HG02759 (cell line): ENCODE results near the gene MEGF11.

Source experiments
- ATAC-seq: cut with Tn5 transposase; IDR thresholded peaks from one replicate; pipeline ENCODE4 v1.9.1; 2021; ENCODE audit warnings: mild to moderate bottlenecking, moderate library complexity; ENCODE audit not compliant: unreplicated experiment

Gene MEGF11

DNA sequence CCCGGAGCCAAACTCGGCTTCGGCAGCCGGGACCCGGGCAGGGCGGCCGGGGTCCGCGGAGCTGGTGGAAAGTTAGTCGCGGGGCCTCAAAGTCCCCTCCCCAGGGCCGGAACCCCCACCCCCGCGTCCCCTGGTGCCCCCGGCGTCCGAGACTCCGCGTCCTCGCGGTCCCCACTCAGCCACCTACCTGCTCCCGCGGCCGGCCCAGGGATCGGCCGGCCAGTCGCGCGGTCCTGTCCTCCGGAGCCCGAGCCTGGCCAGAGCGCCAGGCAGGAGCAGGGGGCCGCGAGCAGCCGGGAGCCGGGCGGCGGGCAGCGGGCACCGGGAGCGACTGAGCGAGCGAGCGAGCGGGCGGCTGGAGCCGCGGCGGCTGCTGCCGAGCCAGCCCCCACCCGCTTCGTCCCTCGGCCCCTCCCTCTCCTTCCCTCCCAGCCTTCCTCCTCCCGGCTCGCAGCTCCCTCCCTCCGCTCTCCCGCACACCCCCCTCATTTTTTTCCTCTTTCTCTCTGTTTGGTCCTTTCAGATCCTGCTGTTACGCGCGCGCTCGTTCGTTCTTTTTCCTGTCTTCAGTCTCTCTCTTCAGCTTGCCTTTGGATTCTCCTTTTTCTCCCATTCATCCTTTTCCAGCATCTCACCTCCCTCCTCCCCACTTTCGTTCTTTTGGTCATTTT lies at the start of gene MEGF11:
TSS of gene MEGF11 (minus strand) at position 333 of the 671 bp plus-strand sequence. CDS start 125,347 bp downstream, outside the sequence.
- ATAC-seq = no peak

DNA sequence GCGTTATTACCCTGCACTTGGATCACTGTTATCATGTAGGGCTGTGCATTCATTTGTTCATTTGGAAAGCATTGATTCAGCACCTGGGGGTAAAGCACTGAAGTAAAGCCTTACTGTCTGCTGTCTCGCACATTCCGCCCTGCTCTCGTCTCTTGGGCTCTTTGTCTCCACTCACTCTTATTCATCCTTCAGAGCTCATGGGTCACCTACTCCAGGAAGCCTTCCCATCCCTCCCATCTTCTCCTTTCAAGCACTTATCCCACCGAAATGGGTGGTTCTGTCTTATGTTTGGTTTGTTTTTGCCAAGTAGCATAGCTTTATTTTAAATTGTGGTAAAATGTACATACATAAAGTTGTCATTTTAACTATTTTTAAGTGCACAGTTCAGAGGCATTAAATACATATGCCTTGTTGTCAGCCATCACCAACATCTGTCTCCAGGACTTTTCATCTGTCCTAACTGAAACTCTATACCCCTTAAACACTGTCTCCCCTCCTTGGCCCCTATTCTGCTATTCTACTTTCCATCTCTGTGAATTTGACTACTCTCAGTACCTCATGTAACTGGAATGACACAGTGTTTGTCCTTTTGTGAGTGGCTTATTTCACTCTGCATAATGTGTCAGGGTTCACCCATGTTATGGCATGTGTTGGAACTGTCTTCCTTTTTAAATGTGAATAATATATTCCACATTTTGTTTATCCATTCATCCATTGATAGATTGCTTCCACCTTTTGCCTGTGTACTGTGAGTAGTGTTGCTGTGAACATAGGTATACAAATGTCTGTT lies 49.1 kb upstream of the MEGF11 start:
- ATAC-seq = no peak

DNA sequence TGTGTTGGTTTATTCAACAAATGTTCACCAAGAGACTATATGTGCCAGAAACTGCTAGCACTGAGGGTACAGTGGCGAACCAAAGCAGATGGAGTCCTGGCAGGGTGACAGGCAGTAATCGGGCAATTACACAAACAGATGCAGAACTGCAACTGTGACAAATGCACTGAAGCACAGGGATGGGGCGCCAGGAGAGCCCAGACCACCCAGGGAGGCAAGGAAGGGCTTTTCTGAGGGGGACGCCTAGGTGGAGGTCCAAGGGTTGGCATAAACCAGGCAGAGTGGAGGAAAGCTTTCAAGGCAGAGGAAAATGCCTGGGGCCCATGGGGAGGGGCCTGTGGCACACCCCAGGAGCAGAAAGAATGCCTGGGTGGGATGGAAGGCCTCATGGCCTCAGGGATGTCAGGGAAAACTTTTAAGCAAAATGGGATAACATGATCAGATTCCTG lies 45.3 kb upstream of the MEGF11 start:
- no peak for ATAC-seq

DNA sequence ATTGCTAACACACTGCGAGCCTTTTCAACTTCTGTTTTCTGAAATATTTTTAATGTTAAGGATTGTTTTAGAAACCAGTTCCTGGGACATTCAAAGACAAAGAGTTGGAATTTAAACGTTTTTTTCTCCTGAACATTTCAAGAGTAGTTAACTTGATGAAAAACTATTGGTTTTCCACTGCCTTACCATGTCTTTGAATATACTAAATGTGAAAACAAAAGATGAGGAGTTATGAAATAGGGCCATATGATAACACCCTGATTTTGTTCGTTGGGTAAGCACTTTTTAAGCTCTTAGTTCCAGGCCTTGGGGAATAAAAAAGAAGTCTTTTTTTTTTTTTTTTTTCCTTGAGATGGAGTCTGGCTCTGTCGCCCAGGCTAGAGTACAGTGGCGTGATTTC lies 42.6 kb upstream of the MEGF11 start:
- no peak for ATAC-seq

DNA sequence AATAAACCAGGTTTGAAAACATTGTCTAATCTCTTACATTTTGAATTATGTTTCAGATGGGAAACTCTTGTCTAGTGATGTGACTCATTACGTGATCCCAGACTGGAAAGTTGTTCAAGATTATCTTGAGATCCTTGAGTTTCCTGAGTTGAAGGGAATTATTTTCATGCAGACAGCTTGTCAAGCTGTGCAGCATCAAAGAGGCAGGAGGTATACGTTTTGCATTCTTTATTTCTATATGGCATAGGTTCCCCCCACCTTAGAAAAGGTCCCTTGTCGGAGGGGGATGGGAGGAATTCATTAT lies 41.3 kb upstream of the MEGF11 start:
- ATAC-seq = no peak

DNA sequence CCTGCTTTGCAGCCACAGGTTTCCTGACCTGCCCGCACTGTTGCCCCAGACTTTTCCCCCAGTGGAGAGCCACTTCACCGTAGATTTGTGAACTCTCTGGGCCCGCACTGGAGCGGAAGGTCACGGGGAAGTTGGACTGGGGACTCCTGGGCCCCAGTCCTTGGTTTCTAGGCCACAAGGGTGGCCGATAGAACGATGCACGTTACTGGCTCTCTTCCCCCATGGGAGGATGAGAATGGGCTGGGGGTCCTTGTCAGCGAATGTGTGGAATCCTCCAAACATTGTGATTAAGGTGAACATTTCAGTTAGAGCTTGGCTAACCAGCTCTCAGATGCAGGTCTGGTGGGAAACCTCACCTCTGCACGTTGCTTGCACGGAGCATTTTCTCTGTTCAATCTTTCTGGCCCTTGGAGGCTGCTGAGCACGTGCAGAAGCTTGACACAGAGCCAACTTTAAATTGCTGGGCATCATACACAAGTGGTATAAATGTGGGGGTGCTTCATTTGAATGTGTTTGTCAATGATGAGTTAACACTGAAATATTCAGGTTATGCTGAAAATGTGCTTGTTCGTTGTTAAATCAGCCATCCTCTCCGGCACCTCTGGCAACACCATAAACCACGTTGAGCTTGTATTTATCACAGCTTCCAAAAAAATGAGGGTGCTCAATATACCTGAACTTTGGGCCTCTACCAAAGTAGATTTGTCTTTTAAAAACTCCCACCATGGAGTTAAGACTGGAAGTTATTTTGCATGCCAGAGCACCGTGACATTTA lies 40.8 kb upstream of the MEGF11 start:
- no peak for ATAC-seq

DNA sequence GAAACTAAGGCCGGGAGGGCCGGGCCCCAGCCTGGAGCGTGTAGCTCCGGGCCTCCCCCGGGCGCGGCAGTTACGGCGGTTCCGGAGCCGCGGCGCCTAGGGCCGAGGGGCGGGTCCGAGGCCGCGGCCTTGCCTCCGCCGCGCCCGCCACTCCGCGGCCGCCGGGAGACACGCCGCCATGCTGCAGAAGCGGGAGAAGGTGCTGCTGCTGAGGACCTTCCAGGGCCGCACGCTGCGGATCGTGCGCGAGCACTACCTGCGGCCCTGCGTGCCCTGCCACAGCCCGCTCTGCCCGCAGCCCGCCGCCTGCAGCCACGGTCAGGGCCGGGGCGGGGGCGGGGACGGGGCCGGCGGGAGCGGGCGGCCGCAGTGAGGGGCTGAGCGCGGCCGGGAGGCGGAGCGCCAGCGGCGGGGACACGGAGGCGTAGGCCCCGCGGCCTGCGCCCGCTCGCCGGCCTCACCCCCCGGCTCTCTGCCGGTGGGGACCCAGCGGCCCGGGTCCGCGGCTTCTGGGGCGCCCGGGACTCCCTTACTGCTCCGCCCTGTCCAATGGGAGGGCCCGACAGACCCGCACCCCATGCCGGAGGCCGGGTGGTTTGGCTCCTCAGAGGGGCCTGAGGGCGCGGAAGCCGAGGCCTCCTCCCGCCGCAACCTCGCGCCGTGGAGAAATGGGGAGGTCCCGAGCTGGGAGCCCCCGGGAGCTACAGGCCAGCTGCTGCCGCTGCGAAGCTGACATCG lies 40.0 kb upstream of the MEGF11 start, which contains the start of gene DIS3L:
TSS of gene DIS3L (plus strand) at position 150 of the 738 bp plus-strand sequence. CDS start at position 179, 29 bp downstream.
- peak; percentile 76 for ATAC-seq

DNA sequence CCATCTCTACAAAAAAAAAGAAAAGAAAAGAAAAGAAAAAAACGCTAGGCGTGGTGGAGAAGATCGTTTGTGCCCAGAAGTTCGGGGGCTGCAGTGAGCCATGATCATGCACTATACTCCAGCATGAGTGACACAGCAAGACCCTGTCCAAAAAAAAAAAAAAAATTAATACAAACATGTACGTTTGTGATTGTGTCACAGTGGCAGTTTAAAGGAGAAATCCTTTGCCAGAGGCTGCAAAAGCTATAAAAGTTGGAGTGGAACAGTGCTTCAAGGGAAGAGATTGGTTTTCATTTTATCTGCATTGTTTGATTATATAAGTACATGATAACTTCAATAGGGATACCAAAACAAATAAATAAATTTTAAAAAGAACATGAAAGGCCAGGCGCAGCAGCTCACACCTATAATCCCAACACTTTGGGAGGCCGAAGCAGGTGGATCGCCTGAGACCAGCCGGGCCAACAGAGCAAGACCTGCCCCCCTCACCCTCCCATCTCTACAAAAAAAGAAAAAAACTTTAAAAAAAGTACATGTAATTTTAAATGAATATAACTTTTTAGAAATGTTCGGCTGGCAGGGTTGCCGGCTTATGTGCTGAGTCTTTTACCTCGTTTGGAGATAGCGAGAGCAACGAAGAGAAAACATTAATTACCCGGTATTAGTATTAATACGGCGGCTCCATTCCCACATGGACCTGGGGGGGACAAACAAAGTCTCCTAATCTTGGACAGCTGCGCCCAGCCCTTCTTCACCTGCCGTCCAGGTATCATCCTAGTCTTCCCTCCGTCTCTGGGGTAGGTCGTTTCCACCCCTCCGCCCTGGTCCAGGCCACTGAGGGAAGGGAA lies 39.2 kb upstream of the MEGF11 start:
- no peak for ATAC-seq

DNA sequence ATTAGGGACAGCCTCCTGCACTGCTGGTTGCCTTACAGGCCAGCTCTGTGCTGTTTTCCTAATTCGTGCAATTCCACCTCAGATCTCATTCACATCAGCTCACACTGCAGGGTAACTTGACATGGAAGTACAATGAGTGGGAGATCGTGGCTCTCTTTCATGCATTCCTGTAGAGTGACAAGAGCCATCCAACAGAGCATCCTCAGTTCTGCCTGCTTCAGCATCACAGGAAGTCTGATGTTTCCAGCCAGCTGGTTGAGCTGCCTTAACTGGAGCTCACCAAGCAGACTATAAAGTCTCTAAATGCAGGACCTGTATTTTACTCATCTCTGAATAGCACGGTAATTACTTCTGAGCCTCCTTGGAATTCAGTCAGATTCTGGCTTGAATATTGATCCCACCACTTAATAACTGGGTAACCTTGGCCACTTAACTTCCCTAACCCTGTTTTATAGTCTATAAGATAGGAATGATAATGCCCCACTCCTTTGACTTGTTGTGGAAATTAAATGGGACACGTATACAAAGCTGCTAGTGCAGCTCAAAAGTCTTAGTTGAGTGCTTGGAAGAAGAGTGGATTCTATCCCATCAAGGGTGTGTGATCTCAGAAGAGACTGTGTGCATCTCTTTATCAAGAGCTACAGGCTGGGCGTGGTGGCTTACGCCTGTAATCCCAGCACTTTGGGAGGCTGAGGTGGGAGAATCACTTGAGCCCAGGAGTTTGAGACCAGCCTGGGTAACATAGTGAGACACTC lies 38.4 kb upstream of the MEGF11 start:
- ATAC-seq = no peak

DNA sequence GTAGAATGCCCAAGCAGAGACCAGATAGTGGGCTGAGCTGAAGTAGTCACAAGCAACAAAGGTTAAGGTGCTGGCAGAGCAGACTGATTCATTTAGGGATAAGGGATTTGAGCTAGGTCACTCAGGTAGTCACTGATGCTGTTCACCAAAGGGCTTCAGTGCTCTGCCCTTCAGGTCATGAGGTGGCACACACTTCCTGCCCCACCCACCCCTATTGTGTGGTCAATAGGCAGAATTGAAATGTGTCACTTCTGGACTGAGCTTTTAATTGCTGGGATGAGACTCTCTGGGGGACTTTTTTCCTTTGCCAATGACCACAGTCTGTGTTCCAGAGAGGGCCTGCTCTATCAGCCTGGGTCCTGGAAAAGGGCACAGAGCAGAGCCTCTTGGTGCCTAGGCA lies 37.0 kb upstream of the MEGF11 start:
- no peak for ATAC-seq

DNA sequence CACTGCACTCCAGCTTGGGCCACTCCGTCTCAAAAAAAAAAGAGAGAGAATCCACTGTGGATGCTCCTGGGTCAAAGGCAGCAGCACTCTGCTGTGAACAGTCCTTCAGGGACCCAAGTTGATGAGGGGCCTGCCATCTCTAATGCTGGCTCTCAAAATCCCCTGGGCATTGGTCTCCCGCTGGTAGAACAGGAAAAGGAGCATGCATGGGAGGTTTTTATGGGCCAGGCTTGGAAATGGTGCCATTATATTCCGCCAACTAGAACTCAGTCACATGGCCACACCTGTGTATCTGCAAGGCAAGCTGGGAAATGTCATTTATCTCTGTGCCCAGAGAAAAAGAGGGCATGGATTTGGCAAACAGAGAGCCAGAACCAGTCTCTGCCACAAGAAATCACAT lies 36.5 kb upstream of the MEGF11 start:
- no peak for ATAC-seq

DNA sequence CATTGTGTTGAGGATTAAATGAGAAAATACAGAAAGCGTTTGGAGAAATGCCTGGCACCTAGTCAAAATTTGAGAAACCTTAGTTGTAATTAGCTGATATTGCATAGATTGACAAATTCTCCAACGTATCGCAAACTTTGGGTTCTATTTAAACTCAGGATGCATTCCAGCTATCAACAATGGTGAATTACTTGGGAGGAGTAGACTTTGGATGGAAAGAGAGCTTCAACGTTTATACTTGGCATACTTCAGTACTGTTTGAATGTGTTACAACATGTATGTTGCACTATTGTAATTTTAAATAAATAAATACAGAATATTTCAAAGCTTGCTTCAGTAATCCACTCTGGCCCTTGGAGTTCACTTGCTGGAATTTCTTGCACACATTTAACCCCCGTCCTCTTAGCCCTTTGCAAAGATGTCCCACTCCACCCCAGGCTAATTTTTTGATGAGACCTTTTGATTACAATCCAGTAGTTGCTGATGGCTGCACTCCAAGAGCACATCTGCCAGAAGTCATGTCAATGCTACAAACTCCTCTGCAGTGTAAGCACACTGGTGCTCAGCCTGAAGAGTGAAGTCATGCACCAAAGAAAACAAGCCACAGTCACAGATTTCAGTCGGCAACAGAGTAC lies 35.1 kb upstream of the MEGF11 start:
- no peak for ATAC-seq

DNA sequence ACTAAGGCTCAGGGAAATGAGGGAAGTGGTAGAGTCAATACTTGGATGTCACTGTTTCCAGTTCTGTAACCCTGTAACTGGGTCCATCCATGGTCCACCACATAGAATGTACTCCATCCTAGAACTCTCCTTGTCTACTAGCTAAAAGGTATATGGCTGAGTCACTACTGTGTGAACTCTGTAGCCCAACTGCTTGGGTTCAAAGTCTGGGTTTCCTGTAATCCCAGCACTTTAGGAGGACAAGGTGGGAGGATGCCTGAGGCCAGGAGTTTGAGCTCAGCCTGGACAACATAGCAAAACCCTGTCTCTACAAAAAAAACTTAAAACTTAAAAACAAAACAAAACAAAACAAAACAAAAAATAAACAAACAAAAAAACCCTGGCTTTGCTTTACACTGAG lies 34.5 kb upstream of the MEGF11 start:
- no peak for ATAC-seq

DNA sequence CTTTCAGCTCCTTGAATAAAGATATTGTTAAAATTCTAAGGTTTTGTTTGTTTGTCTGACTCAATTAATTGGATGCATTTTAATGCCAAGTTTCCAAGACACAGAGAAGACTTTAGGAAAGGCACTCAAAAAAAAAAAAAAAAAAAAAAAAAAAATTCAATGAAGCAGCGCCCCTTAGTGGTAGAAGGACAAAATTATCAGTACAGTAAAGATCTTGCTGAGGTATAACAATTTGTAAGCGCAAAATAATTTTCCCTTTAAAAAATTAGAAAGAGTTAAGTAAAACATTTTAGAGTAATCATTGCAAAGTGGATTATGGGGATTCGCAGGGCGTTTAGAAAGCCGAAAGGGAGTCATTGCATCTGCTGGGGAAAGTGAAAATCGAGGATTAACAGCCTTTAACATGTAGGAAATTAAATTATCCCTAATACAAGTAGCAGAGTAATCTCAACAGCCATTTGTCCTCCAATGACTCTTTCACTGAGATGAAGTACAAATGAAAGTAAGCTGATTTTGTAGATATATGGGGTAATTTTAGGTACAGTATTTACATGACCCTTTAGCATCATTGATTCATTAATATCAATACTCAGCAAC lies 34.0 kb upstream of the MEGF11 start:
- ATAC-seq = no peak

DNA sequence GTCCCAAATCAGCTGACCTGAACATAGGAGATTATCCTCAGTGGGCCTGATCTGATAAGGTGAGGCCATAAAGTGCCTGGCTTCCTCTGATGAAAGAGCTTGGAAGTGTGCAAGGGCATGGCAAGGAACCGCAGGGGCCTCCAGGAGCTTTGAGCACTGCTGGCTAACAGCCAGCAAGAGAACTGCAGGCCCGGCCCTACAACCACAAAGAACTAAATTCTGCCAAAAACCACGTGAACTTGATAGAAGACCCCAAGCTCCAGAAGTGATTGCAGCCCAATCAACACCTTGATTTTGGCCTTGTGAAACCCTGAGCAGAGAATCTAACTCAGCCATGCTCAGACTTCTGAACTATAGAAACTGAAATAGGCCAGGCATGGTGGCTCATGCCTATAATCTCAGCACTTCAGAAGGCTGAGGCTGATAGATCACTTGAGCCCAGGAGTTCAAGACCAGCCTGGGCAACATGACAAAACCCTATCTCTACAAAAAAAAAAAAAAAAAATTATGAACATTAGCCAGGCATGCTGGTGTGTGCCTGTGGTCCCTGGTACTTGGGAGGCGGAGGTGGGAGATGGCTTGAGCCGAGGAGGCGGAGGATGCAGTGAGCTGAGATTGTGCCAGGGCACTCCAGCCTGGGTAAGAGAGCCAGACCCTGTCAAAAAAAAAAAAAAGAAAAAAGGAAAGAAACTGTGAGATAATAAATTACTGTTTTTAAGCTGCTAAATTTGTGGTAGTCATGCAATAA lies 32.2 kb upstream of the MEGF11 start:
- ATAC-seq = no peak

DNA sequence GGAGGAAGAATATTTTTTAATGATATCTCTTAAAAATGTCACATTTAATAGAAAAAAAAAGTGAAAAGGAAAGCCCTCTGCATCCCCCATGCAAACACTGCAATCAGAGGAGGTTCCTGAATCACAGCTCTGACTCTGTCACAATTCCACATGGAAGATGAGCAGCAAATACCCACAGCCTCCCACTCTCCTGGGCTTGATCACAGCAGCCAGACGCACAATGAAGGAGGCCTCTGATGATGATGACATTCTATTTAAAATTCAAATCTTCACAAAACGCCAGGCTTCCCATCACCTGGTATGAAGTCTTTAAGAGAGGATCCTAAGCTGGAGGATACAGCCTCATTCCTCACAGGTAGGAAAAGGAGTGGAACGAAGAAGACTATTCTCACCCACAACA lies 30.7 kb upstream of the MEGF11 start:
- no peak for ATAC-seq

DNA sequence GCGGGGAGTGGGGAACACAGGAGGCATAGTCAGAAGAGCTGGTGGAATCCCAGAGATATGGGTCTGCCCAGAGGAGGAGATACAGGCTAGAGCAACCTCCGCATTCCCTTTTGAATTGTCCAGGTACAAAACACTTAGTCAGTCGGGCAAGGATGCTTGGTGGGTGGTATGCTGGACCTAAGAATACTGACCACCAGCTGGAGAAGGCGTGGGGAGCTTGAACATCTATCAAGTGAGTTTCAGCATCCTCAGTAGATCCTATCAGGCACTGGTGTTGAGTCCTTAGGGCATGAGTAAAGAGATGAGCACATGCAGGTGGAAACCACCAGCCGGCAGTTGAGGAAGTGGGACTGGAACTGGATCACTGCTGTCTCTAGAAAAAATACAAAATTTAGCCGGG lies 25.1 kb upstream of the MEGF11 start:
- no peak for ATAC-seq

DNA sequence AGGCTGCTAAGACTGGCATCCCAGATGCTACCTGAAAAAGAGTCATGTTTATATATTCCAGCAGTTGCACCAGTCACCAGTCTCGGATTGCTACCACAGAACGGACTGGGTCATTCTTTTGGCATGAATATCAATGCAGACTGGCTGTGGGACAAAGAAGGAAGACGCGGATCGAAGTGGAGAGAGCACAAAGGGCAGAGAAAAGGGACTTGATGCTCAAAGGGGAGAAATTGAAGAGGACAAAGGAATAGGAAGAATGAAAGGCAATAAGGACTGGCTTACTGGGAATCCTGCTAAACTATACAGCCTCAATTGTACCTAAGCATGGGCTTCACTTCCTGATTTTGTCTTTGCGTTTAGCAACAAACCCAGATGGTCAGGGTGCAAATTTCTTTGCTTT lies 24.5 kb upstream of the MEGF11 start:
- no peak for ATAC-seq
